RWPE1 (cell line): ENCODE results near the gene TLX1.

Experiments used
- CTCF ChIA-PET: fragments of 350-600 bp; sonication (Branson Sonifier 250); formaldehyde crosslinking; extraction: SDS; loops from one replicate; lab custom pipeline; 2021; lab: Yijun Ruan, JAX
- POLR2A ChIA-PET: fragments of 400-600 bp; formaldehyde crosslinking; extraction: SDS; loops from one replicate; lab custom pipeline; 2020; ENCODE audit warnings: antibody characterized with exemption; ENCODE audit not compliant: low non-redundant PET; lab: Yijun Ruan, JAX
- DNase-seq: peaks from one replicate; pipeline ENCODE4 v3.0.0; 2012; ENCODE audit warnings: low spot score
- H3K27ac ChIP-seq: fragments of 450-650 bp; 2 replicates; pipeline ENCODE4 v1.5.1; 2017
- TF ChIP-seq, protein P1 (sequence below): fragments of 450-650 bp; conservative IDR thresholded peaks from 2 replicates; pipeline ENCODE4 v1.5.1; 2017; ENCODE audit warnings: low read depth, mild to moderate bottlenecking

The TLX1 gene

DNA sequence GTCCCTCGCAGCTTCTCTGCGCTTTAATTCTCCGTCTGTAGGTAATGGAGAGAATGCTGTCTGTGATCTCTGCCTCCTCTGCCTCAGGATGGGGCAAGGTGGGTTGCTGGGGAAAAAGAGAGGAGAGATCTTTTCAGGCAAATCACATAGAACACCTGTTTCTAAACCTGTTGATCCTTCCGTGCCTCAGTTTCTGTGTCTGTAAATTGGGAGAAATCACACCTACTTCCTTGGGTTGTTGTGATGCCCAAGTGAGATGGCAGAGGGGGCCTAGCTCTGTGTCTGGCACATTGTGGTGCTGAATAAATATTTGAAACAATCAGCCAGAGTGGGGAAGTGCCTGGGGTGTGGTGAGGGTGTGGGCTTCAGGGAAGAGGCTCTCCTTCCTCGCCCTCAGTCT, 40.5 kb upstream of the TLX1 start:
- H3K27ac ChIP-seq, result no peak overlapping the region

DNA sequence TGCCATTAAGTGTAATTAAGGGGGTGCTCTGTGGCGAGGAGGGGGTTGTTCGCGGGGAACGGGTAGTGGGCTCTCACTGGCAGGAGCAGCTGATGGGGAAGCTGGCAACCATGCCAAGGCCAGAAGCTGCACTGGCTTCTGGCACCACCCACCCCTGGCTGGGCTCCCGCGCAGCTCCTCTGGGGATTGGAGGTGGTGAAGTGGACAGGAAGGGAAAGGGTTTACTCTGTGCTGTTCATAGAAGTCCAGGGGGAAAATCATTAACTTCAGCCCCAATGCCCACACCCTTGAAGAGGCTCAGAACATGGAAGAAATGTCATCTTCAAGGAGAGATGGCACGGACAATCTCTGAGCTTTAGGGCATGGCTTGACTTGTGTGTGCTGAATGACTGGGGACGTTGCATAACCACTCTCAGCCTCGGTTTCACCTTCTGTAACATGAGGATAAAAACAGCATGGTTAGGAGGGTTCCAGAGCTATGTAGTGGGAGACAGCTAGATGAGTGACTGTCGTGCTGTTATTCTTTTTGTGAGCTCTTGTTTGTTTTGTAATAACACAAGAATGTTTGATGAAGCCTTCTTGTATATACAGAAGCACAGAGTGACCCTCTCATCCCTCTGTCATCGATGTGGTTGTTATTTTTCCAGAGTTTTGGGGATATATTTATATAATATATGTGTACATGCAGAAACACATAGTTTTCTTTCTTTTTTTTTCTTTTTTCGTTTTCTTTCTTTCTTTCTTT, 39.4 kb upstream of the TLX1 start:
- TF ChIP-seq, protein P1, sequence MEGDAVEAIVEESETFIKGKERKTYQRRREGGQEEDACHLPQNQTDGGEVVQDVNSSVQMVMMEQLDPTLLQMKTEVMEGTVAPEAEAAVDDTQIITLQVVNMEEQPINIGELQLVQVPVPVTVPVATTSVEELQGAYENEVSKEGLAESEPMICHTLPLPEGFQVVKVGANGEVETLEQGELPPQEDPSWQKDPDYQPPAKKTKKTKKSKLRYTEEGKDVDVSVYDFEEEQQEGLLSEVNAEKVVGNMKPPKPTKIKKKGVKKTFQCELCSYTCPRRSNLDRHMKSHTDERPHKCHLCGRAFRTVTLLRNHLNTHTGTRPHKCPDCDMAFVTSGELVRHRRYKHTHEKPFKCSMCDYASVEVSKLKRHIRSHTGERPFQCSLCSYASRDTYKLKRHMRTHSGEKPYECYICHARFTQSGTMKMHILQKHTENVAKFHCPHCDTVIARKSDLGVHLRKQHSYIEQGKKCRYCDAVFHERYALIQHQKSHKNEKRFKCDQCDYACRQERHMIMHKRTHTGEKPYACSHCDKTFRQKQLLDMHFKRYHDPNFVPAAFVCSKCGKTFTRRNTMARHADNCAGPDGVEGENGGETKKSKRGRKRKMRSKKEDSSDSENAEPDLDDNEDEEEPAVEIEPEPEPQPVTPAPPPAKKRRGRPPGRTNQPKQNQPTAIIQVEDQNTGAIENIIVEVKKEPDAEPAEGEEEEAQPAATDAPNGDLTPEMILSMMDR, result no peak
- no peak overlapping the region for H3K27ac ChIP-seq
- no peak for DNase-seq
- ChIA-PET CTCF (interaction anchor here (0.6 to 13.2 kb wide), 7 partner anchors 15 to 865 kb away, joined by 3 to 272 read pairs (median 3); no protein-coding TSS in a partner anchor), POLR2A (interaction anchor here (1.5 kb wide), 1 partner anchor 49 kb away, joined by 3 read pairs; no protein-coding TSS in a partner anchor)

More for the DNA sequence above, 40.5 kb upstream of the TLX1 start:
- ChIA-PET POLR2A (interaction anchor here (1.5 kb wide), 1 partner anchor 50 kb away, joined by 3 read pairs; no protein-coding TSS in a partner anchor), CTCF (interaction anchor here (0.8 to 13.2 kb wide), 2 partner anchors 49 kb away, joined by 3 to 272 read pairs; no protein-coding TSS in a partner anchor)
- no peak for DNase-seq
- TF ChIP-seq, protein P1, result no peak

DNA sequence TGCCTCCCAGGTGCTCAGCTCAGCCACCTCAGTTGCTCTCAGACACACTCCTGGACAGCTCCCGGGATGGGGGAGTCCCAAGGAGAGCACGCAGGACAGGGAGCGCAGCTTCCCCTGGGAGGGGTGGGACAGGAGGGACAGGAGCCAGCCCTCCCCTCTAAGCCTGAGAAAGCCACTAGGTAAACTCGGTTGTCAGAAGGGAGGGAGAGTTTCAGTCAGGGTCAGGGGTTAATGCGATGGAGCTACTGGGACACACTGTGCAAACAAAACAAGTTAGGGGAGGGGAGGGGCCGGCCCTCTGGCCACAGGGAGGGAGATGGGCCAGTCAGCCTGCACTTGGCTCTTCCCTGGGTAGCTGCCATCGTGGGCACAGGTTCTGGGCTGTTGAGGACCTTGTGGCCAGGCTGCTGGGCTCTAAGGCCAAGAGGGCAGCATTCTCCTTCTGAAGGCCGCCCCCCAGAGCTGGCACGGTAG, 38.2 kb upstream of the TLX1 start:
- ChIA-PET CTCF (interaction anchor here (0.6 to 13.2 kb wide), 6 partner anchors 9 to 81 kb away, joined by 3 to 272 read pairs (median 4); no protein-coding TSS in a partner anchor), POLR2A (no interaction called here)
- no peak for DNase-seq
- TF ChIP-seq, protein P1, result no peak
- H3K27ac ChIP-seq, result no peak overlapping the region

DNA sequence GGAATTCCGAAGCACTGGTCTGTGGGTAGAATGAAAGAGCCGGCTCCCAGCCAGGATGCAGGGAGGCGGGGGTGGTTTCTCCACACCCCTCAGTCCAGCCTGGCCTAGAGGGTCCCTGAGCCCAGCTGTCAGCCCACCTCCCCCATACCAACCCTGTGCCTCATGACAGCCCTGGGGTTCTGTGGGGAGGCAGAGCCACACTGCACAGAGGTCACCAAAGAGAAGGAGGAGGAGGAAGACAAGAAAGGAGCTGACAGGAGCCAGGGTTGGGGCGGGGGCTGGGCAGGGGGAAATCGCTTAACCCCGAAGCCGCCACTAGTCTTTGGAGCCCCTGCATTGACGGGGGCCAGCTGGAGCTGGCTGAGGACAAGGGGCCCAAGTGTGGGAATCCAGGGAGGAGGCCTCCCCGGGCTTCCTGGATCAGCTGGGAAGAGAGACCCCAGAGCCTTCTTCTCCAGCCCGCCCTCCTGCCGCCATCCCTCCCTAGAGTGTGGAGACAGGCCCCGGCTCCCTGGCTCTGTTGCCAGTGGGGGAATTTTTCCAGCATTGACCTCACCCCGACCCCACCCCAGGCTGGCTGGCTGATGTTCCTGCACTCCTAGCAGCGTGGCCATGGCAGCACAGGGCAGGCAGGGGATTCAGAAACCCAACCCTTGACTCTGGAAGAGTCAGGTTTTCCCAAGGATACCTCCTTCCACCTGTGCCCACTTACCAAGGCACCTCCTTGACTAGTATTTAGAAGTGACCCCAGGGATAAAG, 36.8 kb upstream of the TLX1 start:
- POLR2A ChIA-PET, result no interaction called here
- DNase-seq, result no peak
- TF ChIP-seq, protein P1, result no peak
- CTCF ChIA-PET, result interaction anchor here (0.6 to 13.2 kb wide), 7 partner anchors 8 to 109 kb away, joined by 3 to 272 read pairs (median 5); no protein-coding TSS in a partner anchor
- H3K27ac ChIP-seq, result no peak overlapping the region

DNA sequence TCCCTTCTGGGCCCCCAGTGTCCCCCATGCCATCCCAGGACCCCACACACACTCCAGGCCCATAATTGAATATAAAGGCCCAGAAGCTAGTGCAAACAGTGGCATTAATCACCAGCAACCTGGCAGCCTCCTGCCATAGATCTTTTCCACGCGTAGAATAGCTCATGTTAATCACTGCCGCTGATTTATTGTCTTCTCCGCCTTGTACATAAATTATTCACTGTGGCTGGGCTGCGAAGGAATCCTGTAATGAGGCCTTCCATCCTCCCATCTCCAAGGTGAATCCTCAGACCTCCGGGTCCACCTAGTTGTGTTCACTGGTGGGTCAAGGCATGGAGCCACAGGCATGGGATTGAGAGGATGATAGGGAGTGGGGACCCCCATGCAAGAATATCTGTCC, 36.1 kb upstream of the TLX1 start:
- POLR2A ChIA-PET, result interaction anchor here (1.0 kb wide), 1 partner anchor 47 kb away, joined by 6 read pairs; no protein-coding TSS in a partner anchor
- no peak for DNase-seq
- CTCF ChIA-PET, result interaction anchor here (0.5 to 13.2 kb wide), 21 partner anchors 8 to 1176 kb away, joined by 3 to 272 read pairs (median 5); partner anchors contain the start of genes KAZALD1, PDZD7, SFXN3 and TLX1
- no peak overlapping the region for H3K27ac ChIP-seq
- TF ChIP-seq, protein P1, result no peak
